GM23338 (cell line): Measurements from ENCODE around the gene AFAP1. TPM values are rescaled to one million over a fixed set of nuclear protein-coding genes. Genes with fewer than 3 reads are reported as not detected.

Experiments
- ATAC-seq: fragments of 200-7000 bp; cut with Tn5 transposase; 3 replicates; pipeline ENCODE4 v1.9.1; 2020
- DNase-seq: peaks from one replicate; pipeline ENCODE4 v3.0.0-alpha.2; 2015; ENCODE audit warnings: low spot score
- H2AFZ ChIP-seq: fragments of 200-600 bp; sonication (generic); 2 replicates; pipeline ENCODE4 v1.8.0; 2016; ENCODE audit warnings: antibody characterized with exemption, mild to moderate bottlenecking, moderate library complexity
- H3F3A ChIP-seq: fragments of 200-600 bp; sonication (generic); replicated peaks from 2 replicates; pipeline ENCODE4 v1.8.0; 2017; ENCODE audit warnings: antibody characterized with exemption, mixed run types, low read depth
- H3K27ac ChIP-seq: fragments of 200-600 bp; sonication (generic); 2 replicates; pipeline ENCODE4 v1.6.1; 2016; ENCODE audit warnings: low read depth
- H3K27me3 ChIP-seq: fragments of 200-600 bp; sonication (generic); 2 replicates; pipeline ENCODE4 v1.8.0; 2016; ENCODE audit warnings: mild to moderate bottlenecking, mixed run types, moderate library complexity; ENCODE audit not compliant: insufficient read depth
- H3K36me3 ChIP-seq: fragments of 200-600 bp; sonication (generic); 2 replicates; pipeline ENCODE4 v1.8.0; 2016; ENCODE audit warnings: mild to moderate bottlenecking; ENCODE audit not compliant: insufficient read depth
- H3K4me1 ChIP-seq: fragments of 200-600 bp; sonication (generic); 2 replicates; pipeline ENCODE4 v1.8.0; 2016; ENCODE audit warnings: mild to moderate bottlenecking, moderate library complexity; ENCODE audit not compliant: insufficient read depth
- H3K4me2 ChIP-seq: fragments of 200-600 bp; sonication (generic); 2 replicates; pipeline ENCODE4 v1.7.1; 2017; ENCODE audit warnings: mixed run types
- H3K4me3 ChIP-seq: fragments of 200-600 bp; sonication (generic); 2 replicates; pipeline ENCODE4 v1.6.1; 2016; ENCODE audit warnings: mixed run types
- H3K79me2 ChIP-seq: fragments of 200-600 bp; sonication (generic); replicated peaks from 2 replicates; pipeline ENCODE4 v1.8.0; 2017; ENCODE audit warnings: mild to moderate bottlenecking; ENCODE audit not compliant: insufficient read depth
- H3K9me2 ChIP-seq: fragments of 200-600 bp; sonication (generic); 2 replicates; pipeline ENCODE4 v1.8.0; 2017; ENCODE audit not compliant: insufficient read depth
- H4K20me1 ChIP-seq: fragments of 200-600 bp; sonication (generic); replicated peaks from 2 replicates; pipeline ENCODE4 v1.8.0; 2017; ENCODE audit warnings: mild to moderate bottlenecking; ENCODE audit not compliant: insufficient read depth
- H3K27ac Mint-ChIP-seq: 2 replicates; pipeline ENCODE4 v1.8.0; 2020; ENCODE audit warnings: inconsistent platforms, mild to moderate bottlenecking, moderate library complexity, mixed read lengths
- H3K27me3 Mint-ChIP-seq: 3 replicates; pipeline ENCODE4 v1.8.0; 2022; ENCODE audit warnings: low read depth, mild to moderate bottlenecking, moderate library complexity, mixed read lengths, inconsistent platforms; ENCODE audit not compliant: insufficient read depth, poor library complexity
- H3K36me3 Mint-ChIP-seq: 3 replicates; pipeline ENCODE4 v1.8.0; 2021; ENCODE audit warnings: low read depth, mild to moderate bottlenecking, inconsistent platforms, moderate library complexity, mixed read lengths
- H3K4me1 Mint-ChIP-seq: 3 replicates; pipeline ENCODE4 v1.8.0; 2020; ENCODE audit warnings: mild to moderate bottlenecking, inconsistent platforms, mixed read lengths
- H3K4me3 Mint-ChIP-seq: 3 replicates; pipeline ENCODE4 v1.8.0; 2021; ENCODE audit warnings: moderate library complexity, mild to moderate bottlenecking, inconsistent platforms, mixed read lengths
- H3K9me3 Mint-ChIP-seq: 3 replicates; pipeline ENCODE4 v1.8.0; 2020; ENCODE audit warnings: moderate library complexity, mild to moderate bottlenecking, inconsistent platforms, mixed read lengths
- EZH2 ChIP-seq: fragments of 200-600 bp; sonication (generic); IDR thresholded peaks from one replicate; pipeline ENCODE4 v1.8.0; 2017; ENCODE audit warnings: antibody characterized with exemption, mild to moderate bottlenecking, low read depth; ENCODE audit not compliant: unreplicated experiment
- JUNB ChIP-seq: IDR thresholded peaks from one replicate; pipeline ENCODE4 v1.6.1; 2016; ENCODE audit warnings: antibody characterized with exemption; ENCODE audit not compliant: unreplicated experiment
- NANOG ChIP-seq: IDR thresholded peaks from 2 replicates; pipeline ENCODE4 v1.6.1; 2016; ENCODE audit warnings: antibody characterized with exemption, borderline replicate concordance
- POLR2AphosphoS5 ChIP-seq: IDR thresholded peaks from 2 replicates; pipeline ENCODE4 v1.6.1; 2016; ENCODE audit warnings: antibody characterized with exemption, low read depth
- REST ChIP-seq: IDR thresholded peaks from one replicate; pipeline ENCODE4 v1.6.1; 2018; ENCODE audit warnings: antibody characterized with exemption; ENCODE audit not compliant: unreplicated experiment
- STAT1 ChIP-seq: IDR thresholded peaks from one replicate; pipeline ENCODE4 v1.6.1; 2016; ENCODE audit warnings: antibody characterized with exemption; ENCODE audit not compliant: unreplicated experiment
- ZNF331 ChIP-seq: fragments of 250-450 bp; sonication (Bioruptor Pico); IDR thresholded peaks from 2 replicates; pipeline ENCODE4 v1.5.0; 2020; ENCODE audit warnings: low read depth, mild to moderate bottlenecking, moderate library complexity
- polyA plus RNA-seq: library from polyadenylated mRNA; unstranded; fragments of >200 nt; fragmentation: Nextera tagmentation; extraction: Ambion mirVana; gene quantifications from 2 replicates; pipeline ENCODE4 v1.2.1, GENCODE V29; 2016
- total RNA-seq: library from RNA; depleted of rRNA; stranded (reverse); fragments of >200 nt; shearing (Covaris generic); gene quantifications from 2 replicates; pipeline ENCODE4 v1.2.3, GENCODE V29; 2014
- TF ChIP-seq, protein P1 (sequence below), 2 experiments: fragments of 200-600 bp in 1 of 2; sonication (generic) in 1 of 2; conservative IDR thresholded peaks; 2 replicates each; pipeline versions ENCODE4 v1.5.1 to v1.6.1; 2016 to 2017; ENCODE audit warnings: antibody characterized with exemption in 2 of 2, low read depth in 2 of 2, mild to moderate bottlenecking in 2 of 2, moderate library complexity in 1 of 2

The AFAP1 gene
- total and polyA plus RNA-seq, 2 experiments from 2014 or later = 6.5 to 21.5 TPM

GRCh38 chr4:7808181-7808580 lies 131.5 kb downstream of the AFAP1 start:
- H3K4me2 ChIP-seq = no peak overlapping the region
- peaks cover 60% of the 10 kb centered on the region for H3K4me1 Mint-ChIP-seq
- H3K36me3 ChIP-seq = no peaks in the 10 kb centered on the region
- no peak overlapping the region for H3K27ac Mint-ChIP-seq
- peaks cover 5% of the 10 kb centered on the region for H3K27me3 Mint-ChIP-seq
- no peaks in the 10 kb centered on the region for H3K27me3 ChIP-seq
- H3K4me1 ChIP-seq = peaks cover 38% of the 10 kb centered on the region
- ATAC-seq (no peak), DNase-seq (no peak)
- H3K9me2 ChIP-seq = no peaks in the 10 kb centered on the region
- no peak overlapping the region for H3K4me3 ChIP-seq
- TF ChIP-seq ZNF331 (CRISPR knock-in tag) = no peak
- no peaks in the 10 kb centered on the region for H3K79me2 ChIP-seq
- peaks cover 7% of the 10 kb centered on the region; the same call in 1 of the 2 replicates for H3F3A ChIP-seq
- no peak overlapping the region for H3K4me3 Mint-ChIP-seq
- no peaks in the 10 kb centered on the region for H4K20me1 ChIP-seq
- H3K9me3 Mint-ChIP-seq = no peaks in the 10 kb centered on the region; the same call in 2 of the 3 replicates
- H3K36me3 Mint-ChIP-seq = peaks cover 22% of the 10 kb centered on the region
- no peak overlapping the region for H2AFZ ChIP-seq
- H3K27ac ChIP-seq = no peak overlapping the region

GRCh38 chr4:7807351-7807921 lies 132.2 kb downstream of the AFAP1 start:
- H3K27me3 Mint-ChIP-seq = peaks cover 5% of the 10 kb centered on the region
- Histone ChIP-seq H3K79me2 (no peaks in the 10 kb centered on the region), H3K27me3 (no peaks in the 10 kb centered on the region), H2AFZ (no peak overlapping the region), H3K9me2 (no peaks in the 10 kb centered on the region), H3F3A (peaks cover 7% of the 10 kb centered on the region; the same call in 1 of the 2 replicates), H3K4me3 (no peak overlapping the region), H3K27ac (peak overlapping the region; percentile 95; the same call in 1 of the 2 replicates), H4K20me1 (no peaks in the 10 kb centered on the region), H3K4me2 (no peak overlapping the region), H3K36me3 (no peaks in the 10 kb centered on the region), H3K4me1 (peaks cover 37% of the 10 kb centered on the region)
- H3K9me3 Mint-ChIP-seq = no peaks in the 10 kb centered on the region; the same call in 2 of the 3 replicates
- ATAC-seq = no peak
- DNase-seq = no peak
- TF ChIP-seq, protein P1, sequence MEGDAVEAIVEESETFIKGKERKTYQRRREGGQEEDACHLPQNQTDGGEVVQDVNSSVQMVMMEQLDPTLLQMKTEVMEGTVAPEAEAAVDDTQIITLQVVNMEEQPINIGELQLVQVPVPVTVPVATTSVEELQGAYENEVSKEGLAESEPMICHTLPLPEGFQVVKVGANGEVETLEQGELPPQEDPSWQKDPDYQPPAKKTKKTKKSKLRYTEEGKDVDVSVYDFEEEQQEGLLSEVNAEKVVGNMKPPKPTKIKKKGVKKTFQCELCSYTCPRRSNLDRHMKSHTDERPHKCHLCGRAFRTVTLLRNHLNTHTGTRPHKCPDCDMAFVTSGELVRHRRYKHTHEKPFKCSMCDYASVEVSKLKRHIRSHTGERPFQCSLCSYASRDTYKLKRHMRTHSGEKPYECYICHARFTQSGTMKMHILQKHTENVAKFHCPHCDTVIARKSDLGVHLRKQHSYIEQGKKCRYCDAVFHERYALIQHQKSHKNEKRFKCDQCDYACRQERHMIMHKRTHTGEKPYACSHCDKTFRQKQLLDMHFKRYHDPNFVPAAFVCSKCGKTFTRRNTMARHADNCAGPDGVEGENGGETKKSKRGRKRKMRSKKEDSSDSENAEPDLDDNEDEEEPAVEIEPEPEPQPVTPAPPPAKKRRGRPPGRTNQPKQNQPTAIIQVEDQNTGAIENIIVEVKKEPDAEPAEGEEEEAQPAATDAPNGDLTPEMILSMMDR (conservative IDR thresholded peaks at IDR 0.05; ENCODE audit: low read depth in 2 of 2) = no peak
- TF ChIP-seq JUNB (no peak), NANOG (no peak), EZH2 (no peak), STAT1 (no peak), REST (no peak), POLR2AphosphoS5 (no peak)
- H3K4me3 Mint-ChIP-seq = no peak overlapping the region; the same call in 2 of the 3 replicates
- peaks cover 22% of the 10 kb centered on the region for H3K36me3 Mint-ChIP-seq
- H3K4me1 Mint-ChIP-seq = peaks cover 59% of the 10 kb centered on the region
- H3K27ac Mint-ChIP-seq = peak overlapping the region; percentile 93
